ENCODE measurements around the gene DRAM1. TPM values are rescaled to one million over a fixed set of nuclear protein-coding genes. Genes with fewer than 3 reads are reported as not detected.

Gene DRAM1
- total and polyA plus RNA-seq, 10 of the 15 experiments (the other 5 are each of a cell fraction or from before 2014, with no cell fraction given): 22.4 to 91.5 (median 41.4) TPM

DNA sequence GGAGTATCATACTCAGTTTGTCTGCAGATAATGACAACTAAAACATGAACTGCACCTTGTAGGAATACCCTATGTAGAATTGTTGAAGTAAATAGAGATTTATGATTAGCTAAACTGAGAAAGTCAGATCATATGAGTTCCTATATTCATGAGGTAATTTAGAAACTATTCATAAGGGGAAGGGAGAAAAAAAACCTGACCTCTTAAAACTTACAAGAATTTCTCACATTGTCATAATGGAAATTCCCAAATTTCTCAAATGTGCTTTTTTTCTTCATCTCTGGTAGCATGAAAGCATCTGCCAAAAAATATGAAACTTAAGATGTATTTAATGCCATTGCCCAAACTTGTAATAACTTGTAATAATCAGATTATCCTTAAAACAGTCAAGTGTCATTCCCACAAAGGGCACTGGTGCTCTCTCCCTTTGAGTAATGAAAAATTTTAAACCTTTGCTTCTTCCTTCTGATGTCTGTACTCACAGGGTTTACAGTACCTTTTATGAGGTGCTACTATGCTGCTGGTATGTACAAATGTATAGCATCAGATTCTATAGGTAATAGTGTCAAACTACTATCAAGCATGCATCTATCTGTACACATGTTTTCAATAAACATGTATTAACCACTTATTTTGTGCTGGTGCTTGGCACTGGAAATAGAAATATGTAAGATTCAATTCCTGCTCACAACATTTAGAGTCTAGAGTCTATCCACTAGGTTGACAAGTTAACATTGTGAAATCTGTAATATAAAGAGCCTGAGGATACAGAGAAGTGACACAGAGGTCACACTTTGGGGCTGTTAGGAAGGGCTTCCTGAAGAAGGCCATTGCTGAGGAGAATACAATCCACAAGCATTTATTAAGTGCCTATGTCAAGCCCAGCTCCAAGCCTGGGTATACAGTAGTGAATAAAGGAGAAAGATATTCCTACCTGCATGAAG is 17.4 kb upstream of the DRAM1 start (continued):
- TF ChIP-seq, protein P1, sequence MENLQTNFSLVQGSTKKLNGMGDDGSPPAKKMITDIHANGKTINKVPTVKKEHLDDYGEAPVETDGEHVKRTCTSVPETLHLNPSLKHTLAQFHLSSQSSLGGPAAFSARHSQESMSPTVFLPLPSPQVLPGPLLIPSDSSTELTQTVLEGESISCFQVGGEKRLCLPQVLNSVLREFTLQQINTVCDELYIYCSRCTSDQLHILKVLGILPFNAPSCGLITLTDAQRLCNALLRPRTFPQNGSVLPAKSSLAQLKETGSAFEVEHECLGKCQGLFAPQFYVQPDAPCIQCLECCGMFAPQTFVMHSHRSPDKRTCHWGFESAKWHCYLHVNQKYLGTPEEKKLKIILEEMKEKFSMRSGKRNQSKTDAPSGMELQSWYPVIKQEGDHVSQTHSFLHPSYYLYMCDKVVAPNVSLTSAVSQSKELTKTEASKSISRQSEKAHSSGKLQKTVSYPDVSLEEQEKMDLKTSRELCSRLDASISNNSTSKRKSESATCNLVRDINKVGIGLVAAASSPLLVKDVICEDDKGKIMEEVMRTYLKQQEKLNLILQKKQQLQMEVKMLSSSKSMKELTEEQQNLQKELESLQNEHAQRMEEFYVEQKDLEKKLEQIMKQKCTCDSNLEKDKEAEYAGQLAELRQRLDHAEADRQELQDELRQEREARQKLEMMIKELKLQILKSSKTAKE (IDR thresholded peaks at IDR 0.05; ENCODE audit: low read depth, poor library complexity, severe bottlenecking): peak; percentile 80
- TF ChIP-seq SMAD1 (IDR thresholded peaks at IDR 0.05; ENCODE audit: low read depth, partially characterized antibody) (peak; percentile 72), STAT1 (conservative IDR thresholded peaks at IDR 0.05) (no peak), HCFC1 (IDR thresholded peaks at IDR 0.05; ENCODE audit: low read length) (no peak), YBX1 (IDR thresholded peaks at IDR 0.05) (no peak), TARDBP (IDR thresholded peaks at IDR 0.05; ENCODE audit: borderline replicate concordance) (no peak), EZH2 (IDR thresholded peaks at IDR 0.05; ENCODE audit: borderline replicate concordance, control insufficient read depth, low read depth, low read length) (no peak), ZNF384 (IDR thresholded peaks at IDR 0.05; ENCODE audit: borderline replicate concordance, low read depth, low read length) (peak; percentile 82), CREB1 (IDR thresholded peaks at IDR 0.05; ENCODE audit: low read depth) (0 out of 2 replicates have a peak, but pooled peaks have one; percentile 22), SIN3A (IDR thresholded peaks at IDR 0.05; ENCODE audit: low read depth, low read length) (no peak), JUNB (IDR thresholded peaks at IDR 0.05) (peak; percentile 97), NR2C1 (IDR thresholded peaks at IDR 0.05) (no peak)
- TF ChIP-seq, protein P2, sequence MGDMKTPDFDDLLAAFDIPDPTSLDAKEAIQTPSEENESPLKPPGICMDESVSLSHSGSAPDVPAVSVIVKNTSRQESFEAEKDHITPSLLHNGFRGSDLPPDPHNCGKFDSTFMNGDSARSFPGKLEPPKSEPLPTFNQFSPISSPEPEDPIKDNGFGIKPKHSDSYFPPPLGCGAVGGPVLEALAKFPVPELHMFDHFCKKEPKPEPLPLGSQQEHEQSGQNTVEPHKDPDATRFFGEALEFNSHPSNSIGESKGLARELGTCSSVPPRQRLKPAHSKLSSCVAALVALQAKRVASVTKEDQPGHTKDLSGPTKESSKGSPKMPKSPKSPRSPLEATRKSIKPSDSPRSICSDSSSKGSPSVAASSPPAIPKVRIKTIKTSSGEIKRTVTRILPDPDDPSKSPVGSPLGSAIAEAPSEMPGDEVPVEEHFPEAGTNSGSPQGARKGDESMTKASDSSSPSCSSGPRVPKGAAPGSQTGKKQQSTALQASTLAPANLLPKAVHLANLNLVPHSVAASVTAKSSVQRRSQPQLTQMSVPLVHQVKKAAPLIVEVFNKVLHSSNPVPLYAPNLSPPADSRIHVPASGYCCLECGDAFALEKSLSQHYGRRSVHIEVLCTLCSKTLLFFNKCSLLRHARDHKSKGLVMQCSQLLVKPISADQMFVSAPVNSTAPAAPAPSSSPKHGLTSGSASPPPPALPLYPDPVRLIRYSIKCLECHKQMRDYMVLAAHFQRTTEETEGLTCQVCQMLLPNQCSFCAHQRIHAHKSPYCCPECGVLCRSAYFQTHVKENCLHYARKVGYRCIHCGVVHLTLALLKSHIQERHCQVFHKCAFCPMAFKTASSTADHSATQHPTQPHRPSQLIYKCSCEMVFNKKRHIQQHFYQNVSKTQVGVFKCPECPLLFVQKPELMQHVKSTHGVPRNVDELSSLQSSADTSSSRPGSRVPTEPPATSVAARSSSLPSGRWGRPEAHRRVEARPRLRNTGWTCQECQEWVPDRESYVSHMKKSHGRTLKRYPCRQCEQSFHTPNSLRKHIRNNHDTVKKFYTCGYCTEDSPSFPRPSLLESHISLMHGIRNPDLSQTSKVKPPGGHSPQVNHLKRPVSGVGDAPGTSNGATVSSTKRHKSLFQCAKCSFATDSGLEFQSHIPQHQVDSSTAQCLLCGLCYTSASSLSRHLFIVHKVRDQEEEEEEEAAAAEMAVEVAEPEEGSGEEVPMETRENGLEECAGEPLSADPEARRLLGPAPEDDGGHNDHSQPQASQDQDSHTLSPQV (IDR thresholded peaks at IDR 0.05): 0 out of 2 replicates have a peak, but pooled peaks have one; percentile 44
- TF ChIP-seq, protein P3, sequence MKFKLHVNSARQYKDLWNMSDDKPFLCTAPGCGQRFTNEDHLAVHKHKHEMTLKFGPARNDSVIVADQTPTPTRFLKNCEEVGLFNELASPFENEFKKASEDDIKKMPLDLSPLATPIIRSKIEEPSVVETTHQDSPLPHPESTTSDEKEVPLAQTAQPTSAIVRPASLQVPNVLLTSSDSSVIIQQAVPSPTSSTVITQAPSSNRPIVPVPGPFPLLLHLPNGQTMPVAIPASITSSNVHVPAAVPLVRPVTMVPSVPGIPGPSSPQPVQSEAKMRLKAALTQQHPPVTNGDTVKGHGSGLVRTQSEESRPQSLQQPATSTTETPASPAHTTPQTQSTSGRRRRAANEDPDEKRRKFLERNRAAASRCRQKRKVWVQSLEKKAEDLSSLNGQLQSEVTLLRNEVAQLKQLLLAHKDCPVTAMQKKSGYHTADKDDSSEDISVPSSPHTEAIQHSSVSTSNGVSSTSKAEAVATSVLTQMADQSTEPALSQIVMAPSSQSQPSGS (IDR thresholded peaks at IDR 0.05; ENCODE audit: low read length): peak; percentile 98
- TF ChIP-seq, protein P4, sequence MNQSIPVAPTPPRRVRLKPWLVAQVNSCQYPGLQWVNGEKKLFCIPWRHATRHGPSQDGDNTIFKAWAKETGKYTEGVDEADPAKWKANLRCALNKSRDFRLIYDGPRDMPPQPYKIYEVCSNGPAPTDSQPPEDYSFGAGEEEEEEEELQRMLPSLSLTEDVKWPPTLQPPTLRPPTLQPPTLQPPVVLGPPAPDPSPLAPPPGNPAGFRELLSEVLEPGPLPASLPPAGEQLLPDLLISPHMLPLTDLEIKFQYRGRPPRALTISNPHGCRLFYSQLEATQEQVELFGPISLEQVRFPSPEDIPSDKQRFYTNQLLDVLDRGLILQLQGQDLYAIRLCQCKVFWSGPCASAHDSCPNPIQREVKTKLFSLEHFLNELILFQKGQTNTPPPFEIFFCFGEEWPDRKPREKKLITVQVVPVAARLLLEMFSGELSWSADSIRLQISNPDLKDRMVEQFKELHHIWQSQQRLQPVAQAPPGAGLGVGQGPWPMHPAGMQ (IDR thresholded peaks at IDR 0.05; ENCODE audit: borderline replicate concordance): no peak
- TF ChIP-seq, protein P5, sequence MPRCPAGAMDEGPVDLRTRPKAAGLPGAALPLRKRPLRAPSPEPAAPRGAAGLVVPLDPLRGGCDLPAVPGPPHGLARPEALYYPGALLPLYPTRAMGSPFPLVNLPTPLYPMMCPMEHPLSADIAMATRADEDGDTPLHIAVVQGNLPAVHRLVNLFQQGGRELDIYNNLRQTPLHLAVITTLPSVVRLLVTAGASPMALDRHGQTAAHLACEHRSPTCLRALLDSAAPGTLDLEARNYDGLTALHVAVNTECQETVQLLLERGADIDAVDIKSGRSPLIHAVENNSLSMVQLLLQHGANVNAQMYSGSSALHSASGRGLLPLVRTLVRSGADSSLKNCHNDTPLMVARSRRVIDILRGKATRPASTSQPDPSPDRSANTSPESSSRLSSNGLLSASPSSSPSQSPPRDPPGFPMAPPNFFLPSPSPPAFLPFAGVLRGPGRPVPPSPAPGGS (IDR thresholded peaks at IDR 0.05; ENCODE audit: borderline replicate concordance, insufficient read depth, low read depth, low read length, poor library complexity, severe bottlenecking): peak; percentile 12
- TF ChIP-seq, protein P6, sequence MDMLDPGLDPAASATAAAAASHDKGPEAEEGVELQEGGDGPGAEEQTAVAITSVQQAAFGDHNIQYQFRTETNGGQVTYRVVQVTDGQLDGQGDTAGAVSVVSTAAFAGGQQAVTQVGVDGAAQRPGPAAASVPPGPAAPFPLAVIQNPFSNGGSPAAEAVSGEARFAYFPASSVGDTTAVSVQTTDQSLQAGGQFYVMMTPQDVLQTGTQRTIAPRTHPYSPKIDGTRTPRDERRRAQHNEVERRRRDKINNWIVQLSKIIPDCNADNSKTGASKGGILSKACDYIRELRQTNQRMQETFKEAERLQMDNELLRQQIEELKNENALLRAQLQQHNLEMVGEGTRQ (IDR thresholded peaks at IDR 0.05; ENCODE audit: borderline replicate concordance, low read depth, low read length): no peak
